Measurements from ENCODE around the gene PIH1D1.

Gene PIH1D1

GRCh38 chr19:49451430-49452181 lies at the start of gene PIH1D1:
TSS of gene PIH1D1 (minus strand) at chr19:49451814. CDS start at chr19:49451574, 240 bp downstream.
- DNase-seq (ENCODE audit: low spot score): peak; percentile 93

- DNase-seq (ENCODE audit: low spot score): no peak
Measured at GRCh38 chr19:49499030-49499670, 47.5 kb upstream of the PIH1D1 start.

DNA sequence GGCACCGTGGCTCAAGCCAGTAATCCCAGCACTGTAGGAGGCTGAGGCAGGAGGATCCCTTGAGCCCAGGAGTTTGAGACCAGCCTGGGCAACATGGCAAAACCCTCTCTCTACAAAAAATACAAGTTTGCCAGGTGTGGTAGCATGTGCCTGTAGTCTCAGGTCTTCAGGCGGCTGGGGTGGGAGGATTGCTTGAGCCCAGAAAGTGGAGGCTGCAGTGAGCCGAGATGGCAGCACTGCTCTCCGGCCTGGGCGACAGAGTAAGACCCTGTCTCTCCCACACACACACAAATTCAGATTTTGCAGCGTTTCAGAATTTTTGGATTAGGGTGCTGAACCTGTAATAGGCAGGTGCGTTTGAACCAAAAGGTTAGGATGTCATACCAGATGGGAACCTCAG lies 46.9 kb upstream of the PIH1D1 start:
- no peak for DNase-seq (ENCODE audit: low spot score)

GRCh38 chr19:49497789-49498103 lies 46.1 kb upstream of the PIH1D1 start:
- no peak for DNase-seq (ENCODE audit: low spot score)

- peak; percentile 76 for DNase-seq (ENCODE audit: low spot score)
Measured at GRCh38 chr19:49497047-49497788, 45.6 kb upstream of the PIH1D1 start.

GRCh38 chr19:49496574-49497008 lies 45.0 kb upstream of the PIH1D1 start:
- no peak for DNase-seq (ENCODE audit: low spot score)

DNA sequence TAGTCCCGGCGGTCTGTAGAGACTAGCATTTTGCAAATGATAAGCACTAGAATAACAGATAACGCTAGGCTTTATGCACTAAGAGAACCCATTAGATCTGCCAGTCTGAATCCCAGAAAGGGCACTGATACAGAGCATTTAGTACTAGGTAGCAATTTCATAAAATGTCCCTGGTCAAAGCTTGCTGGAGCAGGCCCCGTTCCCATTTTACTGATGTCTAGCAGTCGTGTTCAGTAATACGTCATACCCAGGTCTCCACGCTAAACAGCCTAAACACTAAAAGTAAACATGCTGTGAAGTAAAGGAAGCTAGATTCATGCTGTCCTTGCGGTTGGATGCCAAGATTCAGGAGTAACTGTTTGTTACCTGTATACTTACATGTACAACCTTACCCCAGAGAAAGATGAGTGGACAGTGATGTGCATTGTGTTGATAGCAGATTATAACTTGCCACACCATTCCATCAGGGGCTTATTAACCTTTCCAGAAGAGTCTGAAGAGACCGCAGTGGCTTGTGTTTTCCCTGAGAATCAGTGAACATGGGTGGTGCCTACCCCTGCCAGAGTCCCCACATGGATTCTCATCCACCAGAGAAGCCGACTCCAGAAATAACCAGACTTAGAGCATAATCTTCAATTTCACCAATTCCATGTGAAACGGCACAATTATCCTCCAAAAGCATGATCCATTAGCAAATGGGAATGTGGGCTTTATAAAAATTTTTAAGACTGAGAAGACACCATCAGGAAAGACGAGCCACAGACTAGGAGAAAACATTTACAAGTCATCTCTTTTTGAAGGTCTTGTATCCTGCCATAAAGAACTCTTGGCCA lies 41.2 kb upstream of the PIH1D1 start:
- no peak for DNase-seq (ENCODE audit: low spot score)

- DNase-seq (ENCODE audit: low spot score): no peak
Measured at GRCh38 chr19:49491804-49492572, 40.4 kb upstream of the PIH1D1 start.

- DNase-seq (ENCODE audit: low spot score): no peak
Measured at GRCh38 chr19:49491030-49491803, 39.6 kb upstream of the PIH1D1 start.

- DNase-seq (ENCODE audit: low spot score): no peak
Measured at GRCh38 chr19:49490287-49491029, 38.8 kb upstream of the PIH1D1 start.

GRCh38 chr19:49489601-49490167 lies 38.1 kb upstream of the PIH1D1 start:
- no peak for DNase-seq (ENCODE audit: low spot score)

DNA sequence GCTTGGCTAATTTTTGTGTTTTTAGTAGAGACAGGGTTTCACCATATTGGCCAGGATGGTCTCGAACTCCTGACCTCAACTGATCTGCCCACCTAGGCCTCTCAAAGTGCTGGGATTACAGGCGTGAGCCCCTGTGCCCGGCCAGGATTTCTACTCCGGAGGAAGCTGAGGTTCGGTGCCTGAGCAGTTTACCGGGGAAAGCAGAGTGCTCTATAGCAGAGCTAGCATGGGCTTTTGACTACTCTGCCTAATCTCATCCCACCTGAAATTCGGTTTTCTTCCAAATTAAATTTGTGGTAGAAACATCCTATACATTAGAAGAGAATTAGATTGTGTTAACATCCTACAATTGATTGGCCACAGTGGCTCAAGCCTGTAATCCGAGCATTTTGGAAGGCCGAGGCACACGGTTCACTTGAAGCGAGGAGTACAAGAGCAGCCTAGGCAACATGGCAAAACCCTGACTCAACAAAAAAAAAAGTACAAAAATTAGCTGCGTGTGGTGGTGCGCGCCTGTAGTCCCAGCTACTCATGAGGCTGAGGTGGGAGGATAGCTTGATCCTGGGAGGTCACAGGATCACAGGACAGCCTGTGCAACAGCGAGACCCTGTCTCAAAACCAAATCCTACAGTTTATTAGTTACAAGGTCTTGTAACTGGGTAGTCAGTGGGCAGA lies 37.4 kb upstream of the PIH1D1 start:
- DNase-seq (ENCODE audit: low spot score): no peak

DNA sequence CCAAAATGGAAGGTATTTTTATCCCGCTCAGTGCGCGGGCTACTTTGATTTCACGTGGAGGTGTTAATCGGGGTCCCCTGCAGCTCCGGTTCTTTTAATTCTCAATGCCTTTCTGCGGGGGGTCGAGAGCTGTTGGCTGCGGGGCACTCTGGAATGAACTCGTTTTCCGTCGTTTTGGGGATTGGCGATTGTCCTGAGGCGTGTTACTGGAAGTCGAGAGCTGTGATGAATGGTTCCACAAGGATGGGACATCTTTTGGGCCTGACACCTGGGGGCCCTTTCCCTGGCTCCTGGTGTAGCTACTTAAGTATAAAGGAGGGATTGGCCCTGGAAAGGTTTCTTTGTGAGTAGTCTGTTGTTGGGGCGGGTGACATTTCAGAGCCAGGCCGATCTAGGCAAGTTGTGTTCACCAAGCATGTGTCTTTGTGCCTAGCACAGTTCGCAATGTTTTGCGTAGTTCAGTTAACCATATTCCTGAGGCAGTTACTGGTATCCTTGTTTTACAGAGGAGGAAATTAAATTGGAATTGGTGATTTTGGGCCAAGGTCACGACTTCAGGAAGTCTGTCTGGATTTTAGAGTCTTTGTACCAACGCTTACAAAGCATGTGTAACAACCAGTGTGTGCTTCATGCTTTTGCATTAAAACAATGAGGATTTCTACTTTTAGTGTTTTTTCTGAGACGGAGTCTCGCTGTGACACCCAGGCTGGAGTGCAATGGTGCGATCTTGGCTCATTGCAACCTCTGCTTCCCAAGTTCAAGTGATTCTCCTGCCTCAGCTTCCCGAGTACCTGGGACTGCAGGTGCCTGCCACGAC lies 36.6 kb upstream of the PIH1D1 start:
- no peak for DNase-seq (ENCODE audit: low spot score)

DNA sequence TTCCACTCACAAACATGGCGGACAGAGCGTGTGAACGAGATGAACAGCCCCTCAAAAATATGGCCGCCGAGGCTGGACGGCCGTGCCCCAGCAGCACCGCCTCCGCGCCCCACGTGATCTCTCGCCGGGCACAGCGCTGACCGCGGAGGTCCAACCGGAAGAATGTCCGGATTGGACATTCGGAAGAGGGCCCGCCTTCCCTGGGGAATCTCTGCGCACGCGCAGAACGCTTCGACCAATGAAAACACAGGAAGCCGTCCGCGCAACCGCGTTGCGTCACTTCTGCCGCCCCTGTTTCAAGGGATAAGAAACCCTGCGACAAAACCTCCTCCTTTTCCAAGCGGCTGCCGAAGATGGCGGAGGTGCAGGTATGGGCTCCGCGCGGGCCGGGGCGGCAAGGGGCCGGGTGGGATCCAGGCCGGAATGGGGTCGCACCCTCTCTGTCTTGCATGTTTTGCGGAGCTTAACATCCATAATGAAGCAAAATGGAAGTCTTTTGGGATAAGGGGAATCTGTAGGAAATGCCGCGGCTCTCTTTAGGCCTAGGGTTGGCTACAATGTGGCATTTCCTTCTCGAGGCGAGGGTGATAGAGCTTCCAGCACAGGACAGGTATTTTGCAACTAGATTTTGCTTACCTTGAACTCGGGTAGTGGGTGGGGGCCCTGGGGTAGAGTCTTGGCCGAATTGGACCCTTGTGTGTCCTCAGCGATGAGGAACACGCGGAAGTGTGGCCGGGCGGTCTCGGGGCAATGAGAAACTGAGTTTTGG lies 35.8 kb upstream of the PIH1D1 start, which contains the start of gene RPL13A:
Gene RPL13A (plus strand): TSS at position 332 of the 769 bp plus-strand sequence. CDS start 22 bp downstream, at position 354.
- peak; percentile 99 for DNase-seq (ENCODE audit: low spot score)

- no peak for DNase-seq (ENCODE audit: low spot score)
Measured at GRCh38 chr19:49486710-49487276, 35.2 kb upstream of the PIH1D1 start.

GRCh38 chr19:49486232-49486631 lies 34.6 kb upstream of the PIH1D1 start:
- no peak for DNase-seq (ENCODE audit: low spot score)

Data from GM03348 (cell line).